K562 (cell line): Measurements from ENCODE around the gene CBLL1.

ENCODE experiments used
- ELF1 ChIP-seq: fragments of 200-800 bp; sonication (Bioruptor generic); IDR thresholded peaks from 2 replicates; pipeline ENCODE4 v1.6.1; 2016; ENCODE audit warnings: missing genetic modification characterization, missing compliant biosample characterization
- EZH2 ChIP-seq: IDR thresholded peaks from 2 replicates; pipeline ENCODE4 v1.6.1; 2012; ENCODE audit warnings: low read depth, mild to moderate bottlenecking, inconsistent platforms, low read length, borderline replicate concordance
- HLTF ChIP-seq: fragments of 450-650 bp; IDR thresholded peaks from 2 replicates; pipeline ENCODE4 v1.6.1; 2016
- JUN ChIP-seq, 2 experiments: sonication (generic) in 1 of 2; formaldehyde crosslinking in 1 of 2; IDR thresholded peaks; 2 replicates each; pipeline versions ENCODE4 v1.6.1 to v1.8.0; 2012 to 2022; ENCODE audit warnings: borderline replicate concordance in 2 of 2, mild to moderate bottlenecking in 2 of 2, improper control_type of control experiment in 1 of 2, low read depth in 1 of 2, low read length in 1 of 2, missing genetic modification reagents in 1 of 2
- MAFK ChIP-seq: IDR thresholded peaks from 2 replicates; pipeline ENCODE4 v1.6.1; 2011; ENCODE audit warnings: low read length, improper control_type of control experiment
- MAZ ChIP-seq, 2 experiments: fragments of 450-650 bp in 1 of 2; sonication (generic) in 1 of 2; formaldehyde crosslinking; IDR thresholded peaks in 1 of 2; conservative IDR thresholded peaks in 1 of 2; 2 replicates each; pipeline versions ENCODE4 v1.4.0 to v1.5.0; 2020; ENCODE audit warnings: mild to moderate bottlenecking in 1 of 2, missing genetic modification reagents in 1 of 2
- ZNF707 ChIP-seq: fragments of 250-450 bp; sonication (Bioruptor Pico); conservative IDR thresholded peaks from 2 replicates; pipeline ENCODE4 v1.8.0; 2022; ENCODE audit warnings: inconsistent platforms, mild to moderate bottlenecking, moderate library complexity
- TF ChIP-seq, protein P1 (sequence below), 3 experiments: IDR thresholded peaks in 2 of 3; conservative IDR thresholded peaks in 1 of 3; 2 replicates each; pipeline ENCODE4 v1.5.1; 2011 to 2012; ENCODE audit warnings: low read length in 3 of 3, mild to moderate bottlenecking in 3 of 3, control low read depth in 2 of 3, improper control_type of control experiment in 1 of 3, inconsistent platforms in 1 of 3, low read depth in 1 of 3, mixed read lengths in 1 of 3, moderate library complexity in 1 of 3; ENCODE audit not compliant: insufficient read depth in 2 of 3

GRCh38 chr7:107700570-107700969 is 43.4 kb upstream of the CBLL1 start:
- no peak for TF ChIP-seq ELF1 (tag)
- no peak for TF ChIP-seq EZH2
- TF ChIP-seq MAFK: no peak
- no peak for TF ChIP-seq MAZ (CRISPR knock-in tag; conservative IDR thresholded peaks at IDR 0.05 in 1 of 2, IDR thresholded peaks at IDR 0.05 in 1 of 2)
- no peak for TF ChIP-seq HLTF
- no peak for TF ChIP-seq ZNF707 (CRISPR knock-in tag)
- TF ChIP-seq JUN (IDR thresholded peaks at IDR 0.05; ENCODE audit: borderline replicate concordance, low read depth, low read length): no peak
- TF ChIP-seq JUN (CRISPR knock-in tag; IDR thresholded peaks at IDR 0.05; ENCODE audit: borderline replicate concordance): no peak
- TF ChIP-seq, protein P1, sequence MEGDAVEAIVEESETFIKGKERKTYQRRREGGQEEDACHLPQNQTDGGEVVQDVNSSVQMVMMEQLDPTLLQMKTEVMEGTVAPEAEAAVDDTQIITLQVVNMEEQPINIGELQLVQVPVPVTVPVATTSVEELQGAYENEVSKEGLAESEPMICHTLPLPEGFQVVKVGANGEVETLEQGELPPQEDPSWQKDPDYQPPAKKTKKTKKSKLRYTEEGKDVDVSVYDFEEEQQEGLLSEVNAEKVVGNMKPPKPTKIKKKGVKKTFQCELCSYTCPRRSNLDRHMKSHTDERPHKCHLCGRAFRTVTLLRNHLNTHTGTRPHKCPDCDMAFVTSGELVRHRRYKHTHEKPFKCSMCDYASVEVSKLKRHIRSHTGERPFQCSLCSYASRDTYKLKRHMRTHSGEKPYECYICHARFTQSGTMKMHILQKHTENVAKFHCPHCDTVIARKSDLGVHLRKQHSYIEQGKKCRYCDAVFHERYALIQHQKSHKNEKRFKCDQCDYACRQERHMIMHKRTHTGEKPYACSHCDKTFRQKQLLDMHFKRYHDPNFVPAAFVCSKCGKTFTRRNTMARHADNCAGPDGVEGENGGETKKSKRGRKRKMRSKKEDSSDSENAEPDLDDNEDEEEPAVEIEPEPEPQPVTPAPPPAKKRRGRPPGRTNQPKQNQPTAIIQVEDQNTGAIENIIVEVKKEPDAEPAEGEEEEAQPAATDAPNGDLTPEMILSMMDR (IDR thresholded peaks at IDR 0.05 in 2 of 3, conservative IDR thresholded peaks at IDR 0.05 in 1 of 3; ENCODE audit: insufficient read depth in 2 of 3, low read depth in 1 of 3, low read length in 3 of 3): no peak
